ENCODE results near the gene NAV1. TPM values are rescaled to one million over a fixed set of nuclear protein-coding genes. Genes with fewer than 3 reads are reported as not detected.

NAV1 gene
- total and polyA plus RNA-seq, 9 of the 15 experiments (the other 6 are each of a cell fraction or from before 2014, with no cell fraction given) = 0.91 to 16.8 (median 3.2) TPM

GRCh38 chr1:201556841-201557571 is 18.1 kb downstream of the NAV1 start:
- CTCF ChIA-PET (ENCODE audit: low intra/inter-chr PET ratio) = interaction anchor here (4.2 to 6.1 kb wide), 2 partner anchors 148 to 237 kb away, joined by 33 to 138 read pairs; no protein-coding TSS in a partner anchor
- Histone ChIP-seq H3K27me3 (ENCODE audit: control insufficient read depth in 2 of 2, insufficient read depth in 2 of 2, low read length in 2 of 2) (no peaks in the 10 kb centered on the region), H3K9me3 (replicated peaks; ENCODE audit: control insufficient read depth, insufficient read depth, low read depth, low read length) (no peaks in the 10 kb centered on the region), H3K4me3 (no peak overlapping the region), H3K9ac (ENCODE audit: insufficient read depth in 1 of 2, low read depth in 2 of 2, low read length in 2 of 2) (no peak overlapping the region), H2AFZ (ENCODE audit: low read depth, low read length) (no peak overlapping the region), H3K4me1 (replicated peaks in 1 of 2; ENCODE audit: control insufficient read depth in 2 of 2, insufficient read depth in 2 of 2, low read length in 2 of 2) (peaks cover 12 to 39% of the 10 kb centered on the region in 2 experiments), H3K27ac (ENCODE audit: extremely low read depth, low read depth, low read length) (no peak overlapping the region), H3K9me1 (ENCODE audit: control insufficient read depth, insufficient read depth, low read length) (no peaks in the 10 kb centered on the region), H3K36me3 (ENCODE audit: control insufficient read depth, insufficient read depth, low read length) (no peaks in the 10 kb centered on the region), H3K4me2 (ENCODE audit: insufficient read depth, low read length) (no peak overlapping the region), H4K20me1 (replicated peaks; ENCODE audit: control insufficient read depth, insufficient read depth, low read length) (no peaks in the 10 kb centered on the region), H3K79me2 (ENCODE audit: control insufficient read depth, insufficient read depth, low read length) (no peaks in the 10 kb centered on the region)
- in situ Hi-C loops (cut with MboI) = loop anchor here (5.0 kb wide), 2 partner anchors 225 to 250 kb away; no protein-coding TSS in a partner anchor
- BruUV-seq (replicated peaks) = no TSS peak
- no peak for FAIRE-seq
- DNase-seq (ENCODE audit: extremely low read depth in 1 of 4, low spot score in 3 of 4) = no peak
- intact Hi-C loops (cut with micrococcal nuclease) = no loop called here
- no peak for ATAC-seq
- POLR2A ChIA-PET = interaction anchor here (0.7 to 1.5 kb wide), 5 partner anchors 8 to 153 kb away, joined by 3 to 6 read pairs (median 3); no protein-coding TSS in a partner anchor
- WGBS (ENCODE audit: insufficient coverage, low coverage, missing lambda C conversion rate) = 31% methylated on average over 5 of the region's 5 CpGs
- TF ChIP-seq ZNF175 (CRISPR knock-in tag; IDR thresholded peaks at IDR 0.05; ENCODE audit: low read depth) (peak; percentile 5; the same call in 1 of the 2 replicates), TSHZ1 (CRISPR knock-in tag; IDR thresholded peaks at IDR 0.05) (no peak), GTF2E2 (tag; IDR thresholded peaks at IDR 0.05) (0 out of 2 replicates have a peak, but pooled peaks have one; percentile 20), NBN (IDR thresholded peaks at IDR 0.05; ENCODE audit: low read depth) (no peak), ZNF512 (tag; IDR thresholded peaks at IDR 0.05) (no peak), TAF1 (IDR thresholded peaks at IDR 0.05; ENCODE audit: control insufficient read depth, extremely low read depth, insufficient read depth, low read length, severe bottlenecking) (no peak), ZHX1 (conservative IDR thresholded peaks at IDR 0.05; ENCODE audit: low read length) (no peak), CBX2 (IDR thresholded peaks at IDR 0.05; ENCODE audit: insufficient read depth, low read length, poor library complexity, severe bottlenecking) (no peak), PTBP1 (IDR thresholded peaks at IDR 0.05; ENCODE audit: low read depth, low read length) (no peak), ZNF184 (CRISPR knock-in tag; IDR thresholded peaks at IDR 0.05) (no peak), SRSF9 (IDR thresholded peaks at IDR 0.05; ENCODE audit: borderline replicate concordance, low read depth, low read length) (no peak)

Data from K562 (cell line).